ENCODE data around the gene RAET1E. TPM values are rescaled to one million over a fixed set of nuclear protein-coding genes. Genes with fewer than 3 reads are reported as not detected.
"Not testable (repeated sequence)": the region's sequence is repeated elsewhere in the genome, so short reads cannot be mapped to it uniquely, and the experiment has no call there.

Gene RAET1E
- total and polyA plus RNA-seq, 8 donors: 0.20 to 0.69 (median 0.50) TPM

DNA sequence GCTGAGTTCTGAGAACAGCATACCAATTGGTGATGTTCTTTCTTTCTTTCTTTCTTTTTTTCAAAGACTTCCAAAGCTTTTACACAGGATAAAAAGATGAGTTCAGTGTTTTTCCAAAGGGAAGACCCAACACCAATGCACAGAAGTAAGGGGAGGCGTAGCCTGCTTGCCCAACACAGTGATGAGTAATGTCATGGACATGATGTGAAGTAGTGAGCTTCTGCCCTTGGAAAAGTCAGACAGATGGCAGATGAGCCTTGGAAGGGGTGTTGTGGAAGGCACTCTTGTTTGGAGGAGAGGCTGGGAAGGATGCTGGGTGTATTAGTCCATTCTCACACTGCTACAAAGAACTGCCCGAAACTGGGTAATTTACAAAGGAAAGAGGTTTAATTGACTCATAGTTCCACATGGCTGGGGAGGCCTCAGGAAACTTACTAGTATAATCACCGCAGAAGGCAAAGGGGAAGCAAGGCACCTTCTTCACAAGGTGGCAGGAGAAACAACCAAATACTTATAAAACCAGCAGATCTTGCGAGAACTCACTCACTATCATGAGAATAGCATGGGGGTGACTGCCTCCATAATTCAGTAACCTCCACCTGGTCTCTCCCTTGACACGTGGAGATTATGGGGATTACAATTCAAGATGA lies 46.3 kb downstream of the RAET1E start:
- Histone ChIP-seq H3K9me3 (no peaks in the 10 kb centered on the region), H3K4me1 (peaks cover 28 to 44% of the 10 kb centered on the region in 2 donors), H3K27ac (no peak overlapping the region), H3K4me3 (no peak overlapping the region), H3K36me3 (no peaks in the 10 kb centered on the region), H3K27me3 (no peaks in the 10 kb centered on the region)
- TF ChIP-seq, protein P1, sequence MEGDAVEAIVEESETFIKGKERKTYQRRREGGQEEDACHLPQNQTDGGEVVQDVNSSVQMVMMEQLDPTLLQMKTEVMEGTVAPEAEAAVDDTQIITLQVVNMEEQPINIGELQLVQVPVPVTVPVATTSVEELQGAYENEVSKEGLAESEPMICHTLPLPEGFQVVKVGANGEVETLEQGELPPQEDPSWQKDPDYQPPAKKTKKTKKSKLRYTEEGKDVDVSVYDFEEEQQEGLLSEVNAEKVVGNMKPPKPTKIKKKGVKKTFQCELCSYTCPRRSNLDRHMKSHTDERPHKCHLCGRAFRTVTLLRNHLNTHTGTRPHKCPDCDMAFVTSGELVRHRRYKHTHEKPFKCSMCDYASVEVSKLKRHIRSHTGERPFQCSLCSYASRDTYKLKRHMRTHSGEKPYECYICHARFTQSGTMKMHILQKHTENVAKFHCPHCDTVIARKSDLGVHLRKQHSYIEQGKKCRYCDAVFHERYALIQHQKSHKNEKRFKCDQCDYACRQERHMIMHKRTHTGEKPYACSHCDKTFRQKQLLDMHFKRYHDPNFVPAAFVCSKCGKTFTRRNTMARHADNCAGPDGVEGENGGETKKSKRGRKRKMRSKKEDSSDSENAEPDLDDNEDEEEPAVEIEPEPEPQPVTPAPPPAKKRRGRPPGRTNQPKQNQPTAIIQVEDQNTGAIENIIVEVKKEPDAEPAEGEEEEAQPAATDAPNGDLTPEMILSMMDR (IDR thresholded peaks at IDR 0.05): no peak
- intact Hi-C loops (cut with DNase I): no loop called here
- ATAC-seq: no peak
- DNase-seq: no peak

DNA sequence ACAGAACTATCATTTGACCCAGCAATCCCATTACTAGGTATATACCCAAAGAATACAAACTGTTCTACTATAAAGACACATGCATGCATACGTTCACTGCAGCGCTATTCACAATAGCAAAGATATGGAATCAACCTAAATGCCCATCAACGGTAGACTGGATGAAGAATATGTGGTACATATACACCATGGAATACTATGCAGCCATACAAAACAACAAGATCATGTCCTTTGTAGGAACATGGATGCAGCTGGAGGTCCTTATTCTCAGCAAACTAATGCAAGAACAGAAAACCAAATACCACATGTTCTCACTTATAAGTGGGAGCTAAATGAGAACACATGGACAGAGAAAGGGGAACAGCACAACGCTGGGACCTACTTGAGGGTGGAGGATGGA lies 49.6 kb downstream of the RAET1E start:
- intact Hi-C loops (cut with DNase I); H3K9me3 ChIP-seq; H3K36me3 ChIP-seq; ATAC-seq; H3K4me3 ChIP-seq; H3K27ac ChIP-seq; H3K27me3 ChIP-seq; DNase-seq: not testable (repeated sequence)
- peaks cover 14 to 24% of the 10 kb centered on the region in 2 donors for H3K4me1 ChIP-seq

Other genes starting within 250 kb of the RAET1E start
- gene KATNA1, start 249.4 kb downstream of the RAET1E start, total RNA-seq: 10 to 100 TPM; 11.6 to 13.7 TPM
- 10 to 100 TPM; 30.0 to 35.3 (median 33.0) TPM for gene KATNA1, start 249.4 kb downstream of the RAET1E start, polyA plus RNA-seq (ENCODE audit: insufficient read length in 6 of 6)
- gene LATS1, start 180.0 kb downstream of the RAET1E start, total RNA-seq: 10 to 100 TPM; 25.6 to 29.2 TPM
- 10 to 100 TPM; 32.2 to 34.1 (median 33.1) TPM for gene LATS1, start 180.0 kb downstream of the RAET1E start, polyA plus RNA-seq (ENCODE audit: insufficient read length in 6 of 6)
- gene NUP43, start 151.6 kb downstream of the RAET1E start, total RNA-seq: 10 to 100 TPM; 28.7 to 33.8 TPM
- 10 to 100 TPM; 40.9 to 49.6 (median 47.6) TPM for gene NUP43, start 151.6 kb downstream of the RAET1E start, polyA plus RNA-seq (ENCODE audit: insufficient read length in 6 of 6)
- gene PCMT1, start 148.4 kb downstream of the RAET1E start, total RNA-seq: 10 to 100 TPM; 61.8 to 83.2 TPM
- gene PCMT1, start 148.4 kb downstream of the RAET1E start, polyA plus RNA-seq (ENCODE audit: insufficient read length in 6 of 6): 10 to 100 TPM; 64.3 to 87.4 (median 80.3) TPM
- gene LRP11, start 33.8 kb downstream of the RAET1E start, total RNA-seq: 10 to 100 TPM; 40.9 to 42.6 TPM
- gene LRP11, start 33.8 kb downstream of the RAET1E start, polyA plus RNA-seq (ENCODE audit: insufficient read length in 6 of 6): 10 to 100 TPM; 30.1 to 40.3 (median 36.4) TPM
- gene RAET1G, start 25.0 kb upstream of the RAET1E start, total RNA-seq: under 1 TPM; 0.76 to 0.93 TPM
- gene RAET1G, start 25.0 kb upstream of the RAET1E start, polyA plus RNA-seq (ENCODE audit: insufficient read length in 6 of 6): 1 to 10 TPM; 1.3 to 2.8 (median 1.7) TPM
- gene ULBP2, start 43.9 kb upstream of the RAET1E start, total RNA-seq: 1 to 10 TPM; 2.2 to 3.3 TPM
- gene ULBP2, start 43.9 kb upstream of the RAET1E start, polyA plus RNA-seq (ENCODE audit: insufficient read length in 6 of 6): 1 to 10 TPM; 2.2 to 3.6 (median 2.5) TPM
- 1 to 10 TPM; 1.1 to 2.1 TPM for gene ULBP1, start 65.8 kb upstream of the RAET1E start, total RNA-seq
- 1 to 10 TPM; 2.7 to 6.0 (median 4.2) TPM for gene ULBP1, start 65.8 kb upstream of the RAET1E start, polyA plus RNA-seq (ENCODE audit: insufficient read length in 6 of 6)
- under 1 TPM in 1 of 2 donors, not detected in 1; 0.58 TPM for gene RAET1L, start 127.4 kb upstream of the RAET1E start, total RNA-seq
- under 1 TPM in 2 of 6 donors, not detected in 4; 0.15 to 0.17 TPM for gene RAET1L, start 127.4 kb upstream of the RAET1E start, polyA plus RNA-seq (ENCODE audit: insufficient read length in 6 of 6)
- gene ULBP3, start 171.0 kb upstream of the RAET1E start, total RNA-seq: 1 to 10 TPM; 9.5 to 10.0 TPM
- 10 to 100 TPM in 4 of 6 donors, 1 to 10 TPM in 2; 8.6 to 13.0 (median 11.2) TPM for gene ULBP3, start 171.0 kb upstream of the RAET1E start, polyA plus RNA-seq (ENCODE audit: insufficient read length in 6 of 6)
- 10 to 100 TPM; 13.6 to 33.6 TPM for gene PPP1R14C, start 244.9 kb upstream of the RAET1E start, total RNA-seq
- gene PPP1R14C, start 244.9 kb upstream of the RAET1E start, polyA plus RNA-seq (ENCODE audit: insufficient read length in 6 of 6): 10 to 100 TPM; 11.7 to 29.5 (median 18.6) TPM

All from left lung (tissue), 10 donors.